ENCODE results near the gene TSEN34.

TSEN34 gene

GRCh38 chr19:54152878-54153524 lies 38.1 kb upstream of the TSEN34 start:
- Histone ChIP-seq H3K4me3 (ENCODE audit: low read length) (no peak overlapping the region), H3K4me1 (ENCODE audit: control insufficient read depth, insufficient read depth, low read length) (no peaks in the 10 kb centered on the region), H3K27me3 (ENCODE audit: control insufficient read depth, insufficient read depth, low read length) (no peaks in the 10 kb centered on the region), H3K36me3 (ENCODE audit: control insufficient read depth, insufficient read depth, low read length) (peaks cover 65% of the 10 kb centered on the region), H3K9me3 (ENCODE audit: control insufficient read depth, insufficient read depth, low read length) (no peaks in the 10 kb centered on the region), H3K27ac (ENCODE audit: low read length) (no peak overlapping the region)
- no peak for DNase-seq (ENCODE audit: low read depth, low spot score)
- WGBS (ENCODE audit: insufficient coverage, insufficient read length) = no CpG with 5 or more reads among the region's 25 CpGs

DNA sequence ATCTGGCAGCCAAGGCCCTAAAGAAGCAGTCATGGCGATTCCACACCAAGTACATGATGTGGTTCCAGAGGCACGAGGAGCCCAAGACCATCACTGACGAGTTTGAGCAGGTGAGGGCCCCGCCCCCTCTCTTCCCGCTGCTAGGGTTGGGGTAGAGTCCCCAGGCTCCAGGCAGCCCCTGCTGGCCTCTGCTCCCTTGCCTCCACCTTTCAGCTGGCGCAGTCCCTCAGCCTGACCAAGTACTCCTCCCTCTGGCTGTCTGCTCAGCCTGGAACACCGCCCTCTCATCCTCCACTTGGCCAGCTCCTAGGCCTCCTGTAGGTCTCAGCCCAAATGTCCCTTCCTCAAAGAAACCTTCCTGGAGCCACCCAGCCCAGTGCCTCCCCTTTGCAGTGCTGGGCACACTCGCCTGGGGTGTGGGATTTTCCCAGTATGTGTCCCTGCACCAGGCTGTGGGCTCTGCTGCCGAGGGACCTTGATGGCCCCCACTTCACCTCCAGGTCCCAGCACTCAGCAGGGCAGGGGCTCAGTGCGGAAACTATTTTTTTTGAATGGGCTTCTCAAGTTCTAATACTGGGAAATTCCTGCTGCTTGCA lies 37.3 kb upstream of the TSEN34 start:
- no peaks in the 10 kb centered on the region for H3K4me1 ChIP-seq (ENCODE audit: control insufficient read depth, insufficient read depth, low read length)
- H3K36me3 ChIP-seq (ENCODE audit: control insufficient read depth, insufficient read depth, low read length) = peaks cover 62% of the 10 kb centered on the region
- no peak overlapping the region for H3K4me3 ChIP-seq (ENCODE audit: low read length)
- H3K27ac ChIP-seq (ENCODE audit: low read length) = no peak overlapping the region
- DNase-seq (ENCODE audit: low read depth, low spot score) = no peak
- WGBS (ENCODE audit: insufficient coverage, insufficient read length) = no CpG with 5 or more reads among the region's 10 CpGs
- H3K27me3 ChIP-seq (ENCODE audit: control insufficient read depth, insufficient read depth, low read length) = no peaks in the 10 kb centered on the region
- H3K9me3 ChIP-seq (ENCODE audit: control insufficient read depth, insufficient read depth, low read length) = no peaks in the 10 kb centered on the region

DNA sequence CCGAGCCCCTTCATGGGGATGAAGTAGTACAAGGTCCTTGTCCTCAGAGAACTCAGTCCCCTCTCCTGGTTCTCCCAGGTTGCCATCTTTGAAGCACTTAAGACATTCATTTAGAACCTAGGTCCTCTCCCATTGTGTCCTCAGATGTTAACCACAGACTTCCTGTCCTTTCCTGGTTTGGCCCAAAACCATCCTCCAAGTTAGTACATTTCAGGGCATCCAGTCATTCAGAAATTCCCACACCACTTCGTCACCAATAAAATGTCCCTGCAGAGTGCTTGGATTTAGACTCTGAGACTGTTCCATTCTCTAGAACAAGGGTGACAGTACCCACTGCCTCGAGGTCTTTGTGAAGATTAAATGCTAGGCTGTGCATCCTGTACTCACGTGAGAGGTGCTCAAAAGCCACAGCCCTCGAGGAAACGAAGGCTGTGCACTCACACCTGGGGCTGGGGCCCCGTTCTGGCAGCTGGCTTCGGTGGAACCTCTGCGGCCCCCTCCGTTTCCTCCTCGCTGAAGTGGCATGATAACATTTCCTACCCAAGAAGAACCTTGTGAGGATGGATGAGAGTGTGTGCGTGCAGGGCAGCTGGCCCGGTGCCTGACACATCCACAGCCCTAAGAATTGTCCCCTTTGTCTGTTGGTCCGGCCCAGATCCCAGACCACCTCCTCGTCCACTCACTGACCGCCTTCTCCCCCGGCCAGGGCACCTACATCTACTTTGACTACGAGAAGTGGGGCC lies 36.3 kb upstream of the TSEN34 start:
- H3K27me3 ChIP-seq (ENCODE audit: control insufficient read depth, insufficient read depth, low read length) = no peaks in the 10 kb centered on the region
- H3K27ac ChIP-seq (ENCODE audit: low read length) = no peak overlapping the region
- WGBS (ENCODE audit: insufficient coverage, insufficient read length) = no CpG with 5 or more reads among the region's 18 CpGs
- no peak for DNase-seq (ENCODE audit: low read depth, low spot score)
- H3K4me3 ChIP-seq (ENCODE audit: low read length) = no peak overlapping the region
- H3K36me3 ChIP-seq (ENCODE audit: control insufficient read depth, insufficient read depth, low read length) = peaks cover 55% of the 10 kb centered on the region
- H3K4me1 ChIP-seq (ENCODE audit: control insufficient read depth, insufficient read depth, low read length) = no peaks in the 10 kb centered on the region
- no peaks in the 10 kb centered on the region for H3K9me3 ChIP-seq (ENCODE audit: control insufficient read depth, insufficient read depth, low read length)

DNA sequence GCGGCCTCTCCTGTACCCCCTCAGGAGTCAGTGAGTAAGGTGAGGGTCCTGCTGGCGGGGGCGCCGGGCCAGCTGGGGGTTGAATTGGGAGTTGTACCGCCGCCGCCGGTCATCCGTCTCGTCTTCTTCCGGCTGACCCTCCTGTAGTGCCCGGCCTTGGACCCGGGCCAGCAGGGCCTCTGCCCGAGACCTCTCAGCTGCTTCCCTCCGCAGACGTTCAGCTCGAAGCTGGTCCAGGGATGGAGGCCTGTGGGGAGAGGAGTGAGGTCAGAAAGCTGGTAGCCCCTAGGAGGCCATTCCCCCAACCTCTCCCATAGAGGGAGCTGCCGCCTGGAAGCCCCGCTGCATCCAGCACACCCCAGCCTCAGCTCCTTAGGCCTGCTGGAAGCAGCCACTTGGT lies 35.4 kb upstream of the TSEN34 start:
- H3K4me1 ChIP-seq (ENCODE audit: control insufficient read depth, insufficient read depth, low read length) = no peaks in the 10 kb centered on the region
- no peak for DNase-seq (ENCODE audit: low read depth, low spot score)
- H3K27me3 ChIP-seq (ENCODE audit: control insufficient read depth, insufficient read depth, low read length) = no peaks in the 10 kb centered on the region
- H3K9me3 ChIP-seq (ENCODE audit: control insufficient read depth, insufficient read depth, low read length) = no peaks in the 10 kb centered on the region
- no peak overlapping the region for H3K27ac ChIP-seq (ENCODE audit: low read length)
- no peak overlapping the region for H3K4me3 ChIP-seq (ENCODE audit: low read length)
- H3K36me3 ChIP-seq (ENCODE audit: control insufficient read depth, insufficient read depth, low read length) = peaks cover 48% of the 10 kb centered on the region
- no CpG with 5 or more reads among the region's 19 CpGs for WGBS (ENCODE audit: insufficient coverage, insufficient read length)

DNA sequence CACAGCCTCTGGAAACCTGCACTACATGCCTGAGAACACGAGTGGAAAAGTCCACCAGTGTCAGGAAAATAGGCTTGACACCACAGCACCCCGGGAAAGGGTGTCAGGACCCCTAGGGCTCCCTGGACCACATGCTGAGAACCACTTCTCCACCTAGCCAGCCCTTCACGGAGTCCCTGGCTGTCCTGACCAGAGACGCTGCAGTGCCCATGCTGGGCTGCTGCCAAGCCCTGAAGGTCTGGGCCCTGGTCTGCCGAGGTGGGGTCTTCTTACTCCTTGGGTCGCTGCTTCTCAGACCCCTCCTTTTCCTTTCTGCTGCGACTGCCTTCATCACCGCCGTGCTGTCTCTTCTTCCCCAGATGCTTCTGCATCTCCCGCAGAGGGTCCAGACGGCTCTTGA lies 34.6 kb upstream of the TSEN34 start:
- Histone ChIP-seq H3K4me1 (ENCODE audit: control insufficient read depth, insufficient read depth, low read length) (no peaks in the 10 kb centered on the region), H3K4me3 (ENCODE audit: low read length) (no peak overlapping the region), H3K9me3 (ENCODE audit: control insufficient read depth, insufficient read depth, low read length) (no peaks in the 10 kb centered on the region), H3K27me3 (ENCODE audit: control insufficient read depth, insufficient read depth, low read length) (no peaks in the 10 kb centered on the region), H3K36me3 (ENCODE audit: control insufficient read depth, insufficient read depth, low read length) (peaks cover 45% of the 10 kb centered on the region), H3K27ac (ENCODE audit: low read length) (no peak overlapping the region)
- DNase-seq (ENCODE audit: low read depth, low spot score) = no peak
- no CpG with 5 or more reads among the region's 11 CpGs for WGBS (ENCODE audit: insufficient coverage, insufficient read length)

DNA sequence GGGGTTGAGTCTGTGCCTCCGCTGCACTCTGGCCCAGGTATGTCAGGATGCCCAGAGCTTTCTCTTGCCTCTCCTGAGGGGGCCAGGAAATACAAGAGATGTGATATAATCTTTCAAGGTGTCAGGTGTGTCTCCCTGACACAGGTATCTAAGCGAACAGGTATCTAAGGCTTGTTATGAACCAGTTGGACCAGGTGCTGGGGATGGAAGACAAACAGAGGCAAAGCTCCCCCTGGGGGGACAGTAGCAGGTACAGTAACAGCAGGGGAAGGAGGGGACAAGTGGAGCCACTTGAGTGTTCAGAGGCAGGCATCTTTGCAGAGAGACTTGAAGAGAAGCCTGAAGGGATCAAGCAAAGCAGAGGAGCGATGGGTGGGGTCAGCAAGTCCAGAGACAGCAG lies 34.2 kb upstream of the TSEN34 start:
- no peaks in the 10 kb centered on the region for H3K27me3 ChIP-seq (ENCODE audit: control insufficient read depth, insufficient read depth, low read length)
- peaks cover 41% of the 10 kb centered on the region for H3K36me3 ChIP-seq (ENCODE audit: control insufficient read depth, insufficient read depth, low read length)
- no peak overlapping the region for H3K27ac ChIP-seq (ENCODE audit: low read length)
- no CpG with 5 or more reads among the region's 3 CpGs for WGBS (ENCODE audit: insufficient coverage, insufficient read length)
- H3K4me3 ChIP-seq (ENCODE audit: low read length) = no peak overlapping the region
- no peaks in the 10 kb centered on the region for H3K9me3 ChIP-seq (ENCODE audit: control insufficient read depth, insufficient read depth, low read length)
- no peak for DNase-seq (ENCODE audit: low read depth, low spot score)
- H3K4me1 ChIP-seq (ENCODE audit: control insufficient read depth, insufficient read depth, low read length) = peaks cover 2% of the 10 kb centered on the region; the same call in 1 of the 2 replicates

- no peak for DNase-seq (ENCODE audit: low read depth, low spot score)
- Histone ChIP-seq H3K4me1 (ENCODE audit: control insufficient read depth, insufficient read depth, low read length) (peaks cover 2% of the 10 kb centered on the region; the same call in 1 of the 2 replicates), H3K36me3 (ENCODE audit: control insufficient read depth, insufficient read depth, low read length) (peaks cover 23% of the 10 kb centered on the region)
Measured at GRCh38 chr19:54158812-54159351, 32.2 kb upstream of the TSEN34 start.

GRCh38 chr19:54159352-54160181 lies 31.5 kb upstream of the TSEN34 start, which contains the start of gene LENG1:
LENG1 (minus strand) TSS chr19:54159721; CDS start chr19:54159695, 26 bp downstream.
- Histone ChIP-seq H3K9me3 (ENCODE audit: control insufficient read depth, insufficient read depth, low read length) (no peaks in the 10 kb centered on the region), H3K36me3 (ENCODE audit: control insufficient read depth, insufficient read depth, low read length) (peaks cover 18% of the 10 kb centered on the region), H3K27me3 (ENCODE audit: control insufficient read depth, insufficient read depth, low read length) (no peaks in the 10 kb centered on the region), H3K4me3 (ENCODE audit: low read length) (peak within 1 kb of the TSS; percentile 84), H3K27ac (ENCODE audit: low read length) (no peak within 1 kb of the TSS), H3K4me1 (ENCODE audit: control insufficient read depth, insufficient read depth, low read length) (peaks cover 4% of the 10 kb centered on the region; the same call in 1 of the 2 replicates)
- DNase-seq (ENCODE audit: low read depth, low spot score) = peak; percentile 100
- WGBS (ENCODE audit: insufficient coverage, insufficient read length) = no CpG with 5 or more reads among the region's 72 CpGs

More at GRCh38 chr19:54158812-54159351, 32.2 kb upstream of the TSEN34 start:
- Histone ChIP-seq H3K4me3 (ENCODE audit: low read length) (peak overlapping the region; percentile 84; the same call in 1 of the 2 replicates), H3K9me3 (ENCODE audit: control insufficient read depth, insufficient read depth, low read length) (no peaks in the 10 kb centered on the region), H3K27me3 (ENCODE audit: control insufficient read depth, insufficient read depth, low read length) (no peaks in the 10 kb centered on the region), H3K27ac (ENCODE audit: low read length) (no peak overlapping the region)
- no CpG with 5 or more reads among the region's 19 CpGs for WGBS (ENCODE audit: insufficient coverage, insufficient read length)

DNA sequence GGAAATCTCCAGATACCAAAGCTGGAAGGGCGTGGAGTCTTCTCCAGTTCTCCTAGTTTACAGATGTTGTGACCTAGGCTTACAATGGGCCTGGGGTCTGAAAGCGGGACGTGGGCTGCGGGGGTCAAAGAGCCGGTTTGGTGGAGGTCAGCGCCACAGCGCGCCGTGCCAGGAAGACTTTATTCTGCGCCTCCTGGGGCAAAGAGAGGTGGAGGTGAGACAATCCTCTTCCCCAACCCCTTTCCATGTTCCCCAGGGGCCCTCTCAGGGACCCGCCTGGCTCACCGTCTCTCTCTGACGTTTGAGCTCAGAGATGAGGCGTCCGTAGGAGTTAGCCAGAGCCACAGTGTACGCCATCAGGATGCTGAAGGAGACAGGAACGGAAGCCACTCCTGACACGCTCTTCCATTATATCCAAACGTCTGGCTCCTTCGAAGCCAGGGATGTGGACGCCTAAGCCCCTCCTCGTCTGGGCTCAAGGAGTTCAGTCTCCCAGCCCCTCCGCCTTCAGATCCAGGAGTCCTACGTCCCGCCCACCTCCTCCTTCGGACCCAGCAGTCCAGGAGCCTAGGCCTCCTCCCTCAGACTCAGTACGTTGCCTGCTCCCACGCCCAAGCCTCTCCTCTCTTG lies 30.8 kb upstream of the TSEN34 start:
- H3K4me3 ChIP-seq (ENCODE audit: low read length) = peak overlapping the region; percentile 65; the same call in 1 of the 2 replicates
- no peaks in the 10 kb centered on the region for H3K9me3 ChIP-seq (ENCODE audit: control insufficient read depth, insufficient read depth, low read length)
- no peaks in the 10 kb centered on the region for H3K27me3 ChIP-seq (ENCODE audit: control insufficient read depth, insufficient read depth, low read length)
- no peak overlapping the region for H3K27ac ChIP-seq (ENCODE audit: low read length)
- DNase-seq (ENCODE audit: low read depth, low spot score) = no peak
- peaks cover 11% of the 10 kb centered on the region for H3K36me3 ChIP-seq (ENCODE audit: control insufficient read depth, insufficient read depth, low read length)
- H3K4me1 ChIP-seq (ENCODE audit: control insufficient read depth, insufficient read depth, low read length) = peaks cover 4% of the 10 kb centered on the region; the same call in 1 of the 2 replicates
- WGBS (ENCODE audit: insufficient coverage, insufficient read length) = no CpG with 5 or more reads among the region's 28 CpGs

Data from iPS DF 6.9 (cell line).